ENCODE measurements around the gene MACF1. TPM values are rescaled to one million over a fixed set of nuclear protein-coding genes. Genes with fewer than 3 reads are reported as not detected.
A peak's percentile ranks its signal among the peaks of the same experiment; 100 is the strongest.

MACF1 gene
- polyA plus RNA-seq, 1 of the 3 experiments (the other 2 are of a cell fraction) = 37.6 TPM

GRCh38 chr1:39420493-39420892 is 216.0 kb downstream of the MACF1 start:
- Histone ChIP-seq H3K79me2 (ENCODE audit: insufficient read depth) (peaks cover 96% of the 10 kb centered on the region), H3K9me2 (no peaks in the 10 kb centered on the region), H2AFZ (ENCODE audit: low read depth) (no peak overlapping the region), H3K4me1 (ENCODE audit: control insufficient read depth in 1 of 2, insufficient read depth in 2 of 2, low read depth in 1 of 2, low read length in 1 of 2) (peaks cover 0 to 3% of the 10 kb centered on the region in 2 experiments; a peak in 2 of 4 replicates), H4K20me1 (ENCODE audit: insufficient read depth) (peaks cover 72% of the 10 kb centered on the region), H3K27me3 (ENCODE audit: insufficient read depth) (no peaks in the 10 kb centered on the region), H3K9me3 (no peaks in the 10 kb centered on the region), H3K36me3 (replicated peaks in 1 of 2; ENCODE audit: control insufficient read depth in 1 of 2, insufficient read depth in 2 of 2, low read length in 1 of 2) (peaks cover 48 to 72% of the 10 kb centered on the region in 2 experiments), H3F3A (replicated peaks; ENCODE audit: insufficient read depth) (peaks cover 14% of the 10 kb centered on the region), H3K27ac (ENCODE audit: low read depth in 2 of 2, low read length in 1 of 2) (peak overlapping the region in 1 of 2 experiments; percentile 15; a peak in 1 of 4 replicates), H3K9ac (no peak overlapping the region), H3K4me2 (no peak overlapping the region; the same call in 1 of the 2 replicates), H3K4me3 (ENCODE audit: low read depth in 2 of 2, low read length in 1 of 2) (no peak overlapping the region)
- POLR2A ChIA-PET = interaction anchor here (0.6 kb wide), 1 partner anchor 117 kb away, joined by 3 read pairs; no protein-coding TSS in a partner anchor
- TF ChIP-seq FOXJ3 (CRISPR knock-in tag; IDR thresholded peaks at IDR 0.05) = no peak
- no peak for TF ChIP-seq GABPA (IDR thresholded peaks at IDR 0.05; ENCODE audit: low read depth)
- no peak for TF ChIP-seq TAF1 (IDR thresholded peaks at IDR 0.05; ENCODE audit: borderline replicate concordance, low read depth, low read length)
- no peak for TF ChIP-seq RCOR1 (IDR thresholded peaks at IDR 0.05; ENCODE audit: low read length)
- TF ChIP-seq NFIC (IDR thresholded peaks at IDR 0.05; ENCODE audit: borderline replicate concordance) = no peak
- no peak for TF ChIP-seq JUND (IDR thresholded peaks at IDR 0.05)
- TF ChIP-seq, protein P1, sequence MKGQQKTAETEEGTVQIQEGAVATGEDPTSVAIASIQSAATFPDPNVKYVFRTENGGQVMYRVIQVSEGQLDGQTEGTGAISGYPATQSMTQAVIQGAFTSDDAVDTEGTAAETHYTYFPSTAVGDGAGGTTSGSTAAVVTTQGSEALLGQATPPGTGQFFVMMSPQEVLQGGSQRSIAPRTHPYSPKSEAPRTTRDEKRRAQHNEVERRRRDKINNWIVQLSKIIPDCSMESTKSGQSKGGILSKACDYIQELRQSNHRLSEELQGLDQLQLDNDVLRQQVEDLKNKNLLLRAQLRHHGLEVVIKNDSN (IDR thresholded peaks at IDR 0.05; ENCODE audit: borderline replicate concordance, low read depth) = no peak
- no peak for TF ChIP-seq EZH2phosphoT487 (IDR thresholded peaks at IDR 0.05; ENCODE audit: borderline replicate concordance, low read depth)
- TF ChIP-seq, protein P2, sequence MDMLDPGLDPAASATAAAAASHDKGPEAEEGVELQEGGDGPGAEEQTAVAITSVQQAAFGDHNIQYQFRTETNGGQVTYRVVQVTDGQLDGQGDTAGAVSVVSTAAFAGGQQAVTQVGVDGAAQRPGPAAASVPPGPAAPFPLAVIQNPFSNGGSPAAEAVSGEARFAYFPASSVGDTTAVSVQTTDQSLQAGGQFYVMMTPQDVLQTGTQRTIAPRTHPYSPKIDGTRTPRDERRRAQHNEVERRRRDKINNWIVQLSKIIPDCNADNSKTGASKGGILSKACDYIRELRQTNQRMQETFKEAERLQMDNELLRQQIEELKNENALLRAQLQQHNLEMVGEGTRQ (IDR thresholded peaks at IDR 0.05; ENCODE audit: borderline replicate concordance, low read depth, low read length) = no peak
- no peak for TF ChIP-seq RAD21 (IDR thresholded peaks at IDR 0.05; ENCODE audit: low read length)
- no peak for TF ChIP-seq EP300 (IDR thresholded peaks at IDR 0.05; ENCODE audit: borderline replicate concordance in 1 of 2, low read depth in 1 of 2, low read length in 1 of 2)
- TF ChIP-seq REST (IDR thresholded peaks at IDR 0.05; ENCODE audit: low read depth, low read length) = no peak
- TF ChIP-seq CTCF (IDR thresholded peaks at IDR 0.05) = no peak
- no peak for TF ChIP-seq TEAD4 (IDR thresholded peaks at IDR 0.05; ENCODE audit: borderline replicate concordance, insufficient read depth)
- TF ChIP-seq RFX5 (IDR thresholded peaks at IDR 0.05; ENCODE audit: low read length) = no peak
- TF ChIP-seq MEF2A (IDR thresholded peaks at IDR 0.05; ENCODE audit: borderline replicate concordance, low read depth) = no peak
- CTCF ChIA-PET = interaction anchor here (0.6 to 3.1 kb wide), 2 partner anchors 9 to 10 kb away, joined by 3 to 19 read pairs; no protein-coding TSS in a partner anchor
- DNase-seq = no peak

Data from SK-N-SH (cell line).